ENCODE results near the gene IL10RA.

IL10RA gene

GRCh38 chr11:118045191-118045590 is 59.0 kb downstream of the IL10RA start:
- H3K4me3 ChIP-seq (ENCODE audit: low read length): no peak overlapping the region
- H3K9me2 ChIP-seq (replicated peaks; ENCODE audit: insufficient read depth, low read length): no peaks in the 10 kb centered on the region
- no peaks in the 10 kb centered on the region for H3K9me3 ChIP-seq (replicated peaks; ENCODE audit: insufficient read depth, low read length)
- TF ChIP-seq EZH2 (optimal IDR thresholded peaks at IDR 0.05; ENCODE audit: low read depth, low read length): no peak
- TF ChIP-seq CTCF (IDR thresholded peaks at IDR 0.05; ENCODE audit: low read length): no peak
- TF ChIP-seq EZH2phosphoT487 (IDR thresholded peaks at IDR 0.05; ENCODE audit: low read length): no peak
- no peaks in the 10 kb centered on the region for H3K79me2 ChIP-seq (ENCODE audit: low read length)
- no peaks in the 10 kb centered on the region for H4K20me1 ChIP-seq (ENCODE audit: insufficient read depth, low read length)
- no peaks in the 10 kb centered on the region for H3K36me3 ChIP-seq (replicated peaks; ENCODE audit: insufficient read depth, low read length)
- H3K27ac ChIP-seq (ENCODE audit: low read length): no peak overlapping the region
- no peaks in the 10 kb centered on the region for H3K27me3 ChIP-seq (replicated peaks; ENCODE audit: insufficient read depth, low read length)
- no peak overlapping the region for H3K9ac ChIP-seq (ENCODE audit: low read length)
- H3K4me1 ChIP-seq (ENCODE audit: low read length): no peaks in the 10 kb centered on the region
- DNase-seq: no peak
- no peak overlapping the region for H2AFZ ChIP-seq (ENCODE audit: low read length)
- H3F3A ChIP-seq (ENCODE audit: insufficient read depth, low read length): no peaks in the 10 kb centered on the region
- H3K4me2 ChIP-seq (ENCODE audit: low read depth, low read length): no peak overlapping the region

GRCh38 chr11:118046051-118046963 is 60.1 kb downstream of the IL10RA start:
- Histone ChIP-seq H3K27me3 (replicated peaks; ENCODE audit: insufficient read depth, low read length) (no peaks in the 10 kb centered on the region), H3F3A (ENCODE audit: insufficient read depth, low read length) (no peaks in the 10 kb centered on the region), H3K9me2 (replicated peaks; ENCODE audit: insufficient read depth, low read length) (no peaks in the 10 kb centered on the region), H3K4me1 (ENCODE audit: low read length) (no peaks in the 10 kb centered on the region), H3K79me2 (ENCODE audit: low read length) (no peaks in the 10 kb centered on the region), H3K9ac (ENCODE audit: low read length) (no peak overlapping the region), H2AFZ (ENCODE audit: low read length) (no peak overlapping the region), H3K27ac (ENCODE audit: low read length) (no peak overlapping the region), H3K4me2 (ENCODE audit: low read depth, low read length) (no peak overlapping the region), H4K20me1 (ENCODE audit: insufficient read depth, low read length) (no peaks in the 10 kb centered on the region), H3K36me3 (replicated peaks; ENCODE audit: insufficient read depth, low read length) (no peaks in the 10 kb centered on the region), H3K4me3 (ENCODE audit: low read length) (no peak overlapping the region), H3K9me3 (replicated peaks; ENCODE audit: insufficient read depth, low read length) (no peaks in the 10 kb centered on the region)
- TF ChIP-seq EZH2phosphoT487 (IDR thresholded peaks at IDR 0.05; ENCODE audit: low read length): no peak
- no peak for TF ChIP-seq CTCF (IDR thresholded peaks at IDR 0.05; ENCODE audit: low read length)
- no peak for DNase-seq

- Histone ChIP-seq H2AFZ (ENCODE audit: low read length) (no peak overlapping the region), H3K79me2 (ENCODE audit: low read length) (no peaks in the 10 kb centered on the region), H3K9ac (ENCODE audit: low read length) (no peak overlapping the region), H3K27ac (ENCODE audit: low read length) (no peak overlapping the region), H3F3A (ENCODE audit: insufficient read depth, low read length) (no peaks in the 10 kb centered on the region), H3K9me3 (replicated peaks; ENCODE audit: insufficient read depth, low read length) (no peaks in the 10 kb centered on the region), H3K9me2 (replicated peaks; ENCODE audit: insufficient read depth, low read length) (no peaks in the 10 kb centered on the region), H3K4me2 (ENCODE audit: low read depth, low read length) (no peak overlapping the region), H4K20me1 (ENCODE audit: insufficient read depth, low read length) (no peaks in the 10 kb centered on the region), H3K27me3 (replicated peaks; ENCODE audit: insufficient read depth, low read length) (no peaks in the 10 kb centered on the region), H3K4me1 (ENCODE audit: low read length) (no peaks in the 10 kb centered on the region), H3K4me3 (ENCODE audit: low read length) (no peak overlapping the region), H3K36me3 (replicated peaks; ENCODE audit: insufficient read depth, low read length) (no peaks in the 10 kb centered on the region)
- DNase-seq: no peak
- no peak for TF ChIP-seq CTCF (IDR thresholded peaks at IDR 0.05; ENCODE audit: low read length)
- TF ChIP-seq EZH2 (optimal IDR thresholded peaks at IDR 0.05; ENCODE audit: low read depth, low read length): no peak
- no peak for TF ChIP-seq EZH2phosphoT487 (IDR thresholded peaks at IDR 0.05; ENCODE audit: low read length)
These were observed 60.9 kb downstream of the IL10RA start for GRCh38 chr11:118046964-118047700.

Measured in MM.1S (cell line).